Hematopoietic multipotent progenitor cell (in vitro differentiated cells): Measurements from ENCODE around the gene RAP1GAP2. TPM values are rescaled to one million over a fixed set of nuclear protein-coding genes. Genes with fewer than 3 reads are reported as not detected.
"Not testable (repeated sequence)": the region's sequence is repeated elsewhere in the genome, so short reads cannot be mapped to it uniquely, and the experiment has no call there.

Source experiments
- DNase-seq, 3 donors: peaks; one replicate each; pipeline ENCODE4 v3.0.0-alpha.2; 2011 to 2015; ENCODE audit warnings: low read depth in 2 of 3, low spot score in 2 of 3
- total RNA-seq: library from RNA; depleted of rRNA; stranded (reverse); fragments of >200 nt; gene quantifications from one replicate; pipeline ENCODE4 v1.2.3, GENCODE V29; 2012

The RAP1GAP2 gene
- total RNA-seq, 1 donor = 28.0 TPM

DNA sequence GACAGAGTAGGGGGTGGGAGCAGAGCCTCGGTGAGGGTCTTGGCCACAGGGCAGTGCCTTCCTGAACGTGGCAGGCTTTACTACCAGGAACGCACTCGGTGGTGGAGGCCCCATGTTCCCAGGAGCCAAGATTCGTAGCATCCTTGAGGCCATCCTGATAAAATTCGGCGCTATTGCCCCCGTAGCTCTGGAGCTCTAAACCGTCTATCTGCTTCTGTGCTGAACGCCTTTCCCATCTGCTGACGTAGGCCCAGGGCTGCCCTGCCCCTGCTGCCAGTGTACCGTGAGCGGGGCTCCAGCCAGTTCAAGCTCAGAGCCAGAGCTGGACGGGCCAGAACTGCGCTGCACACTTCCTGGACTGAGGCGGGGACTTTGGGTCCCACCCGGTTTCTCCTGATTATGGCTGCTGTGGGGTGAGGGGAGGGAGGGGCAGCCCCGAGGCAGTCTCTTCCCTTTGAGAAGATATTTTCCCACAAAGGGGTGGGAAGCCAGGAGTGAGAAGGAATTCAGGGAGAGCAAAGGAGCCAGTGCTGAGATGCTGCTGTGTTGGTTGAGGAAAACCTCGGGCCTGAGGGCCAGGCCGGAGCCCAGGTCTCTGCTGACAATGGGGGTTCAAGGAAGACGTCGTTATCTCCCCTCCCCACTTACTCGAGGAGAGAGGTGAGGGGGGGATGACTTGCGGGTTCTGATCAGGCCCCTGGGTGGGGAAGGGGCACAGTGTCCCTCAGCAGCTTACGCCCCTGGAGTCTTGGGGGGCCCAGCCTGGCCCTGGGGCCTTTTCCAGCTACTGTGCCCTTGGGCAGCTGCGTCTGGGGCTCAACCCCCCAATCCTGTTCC is 237.7 kb downstream of the RAP1GAP2 start:
- DNase-seq = no peak

DNA sequence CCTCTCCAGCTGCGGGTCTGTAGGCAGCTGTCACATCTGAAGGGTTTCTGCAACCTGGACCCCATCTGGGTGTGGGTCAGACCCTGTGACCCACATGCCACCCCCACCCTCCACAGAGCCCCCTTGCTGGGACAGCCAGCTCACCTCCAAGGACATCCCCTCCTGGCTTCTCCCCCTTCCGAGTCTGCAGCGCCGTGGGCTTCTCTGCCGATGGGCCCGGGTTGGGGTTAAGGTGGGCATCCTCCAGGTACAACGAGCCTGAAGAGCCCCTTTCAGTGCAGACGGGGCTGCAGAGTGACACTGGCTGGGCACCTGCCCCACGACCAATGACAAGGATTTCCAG is 238.3 kb downstream of the RAP1GAP2 start:
- no peak for DNase-seq

DNA sequence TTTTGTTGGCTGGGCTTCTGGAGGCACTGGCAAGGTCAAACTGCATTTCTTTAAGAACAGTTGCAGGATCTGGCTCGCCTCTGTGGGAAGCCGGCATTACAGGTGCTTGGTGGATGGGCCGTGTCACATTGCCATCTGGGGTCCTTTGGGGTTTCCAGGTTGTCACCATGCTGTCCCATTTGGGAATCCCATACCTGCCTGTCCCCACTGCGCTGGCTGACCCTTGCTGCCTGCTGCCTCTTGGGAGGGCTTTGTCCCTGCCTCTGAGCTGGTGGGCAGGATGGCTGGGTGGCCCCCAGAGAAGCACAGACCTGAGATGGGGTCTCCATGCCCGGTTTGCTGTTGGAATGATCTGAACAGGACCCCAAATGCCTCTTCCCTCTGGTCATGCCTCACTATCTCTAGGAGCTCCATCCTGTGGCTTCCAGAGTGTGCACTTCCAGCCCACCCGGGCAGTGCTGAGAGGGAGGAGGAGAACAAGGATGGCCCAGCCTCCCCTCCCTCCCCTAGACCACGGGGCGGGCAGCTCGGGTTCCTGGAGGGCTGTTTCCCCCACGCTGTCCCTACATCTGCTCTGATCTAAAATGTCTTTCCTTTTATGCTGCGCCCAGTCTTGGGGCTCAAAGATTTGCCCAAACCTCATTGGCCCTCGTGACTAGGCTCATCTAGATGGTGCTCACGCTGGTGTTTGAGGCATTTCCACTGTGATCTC is 239.2 kb downstream of the RAP1GAP2 start:
- DNase-seq = no peak

DNA sequence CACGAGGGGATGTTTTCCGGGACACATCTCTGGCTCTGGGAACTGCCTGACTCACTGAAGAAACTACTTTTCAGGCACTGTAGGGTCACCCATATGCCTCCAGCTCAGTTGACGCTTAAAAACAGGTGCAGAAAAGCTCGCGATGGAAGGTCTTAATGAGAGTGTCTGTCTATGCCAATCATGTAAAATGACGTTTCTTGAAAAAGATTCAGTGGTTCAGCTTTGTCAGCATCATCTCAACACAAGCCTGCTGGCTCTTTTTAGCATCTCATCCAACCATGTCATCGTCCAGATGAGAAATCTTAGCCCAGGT is 239.7 kb downstream of the RAP1GAP2 start:
- no peak for DNase-seq

DNA sequence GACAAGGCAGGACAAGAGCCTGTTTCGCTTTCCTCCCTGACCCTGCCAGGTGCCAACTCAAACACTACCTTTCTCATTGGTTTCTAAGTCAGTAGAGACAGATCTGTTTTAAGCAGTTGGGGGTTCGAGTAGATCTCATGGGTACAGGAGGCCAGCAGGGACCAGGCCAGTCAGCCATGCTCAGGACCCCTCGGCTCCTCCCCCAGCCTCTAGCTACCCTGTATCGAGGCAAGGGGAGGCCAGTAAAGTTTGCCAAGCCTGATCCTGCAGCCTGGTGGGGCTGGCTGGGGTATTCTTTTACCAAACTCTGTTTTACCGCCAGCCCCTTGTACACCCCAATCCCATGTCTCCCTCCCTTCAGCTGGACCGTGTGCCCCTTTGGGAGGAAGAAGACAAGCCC is 240.6 kb downstream of the RAP1GAP2 start:
- no peak for DNase-seq

DNA sequence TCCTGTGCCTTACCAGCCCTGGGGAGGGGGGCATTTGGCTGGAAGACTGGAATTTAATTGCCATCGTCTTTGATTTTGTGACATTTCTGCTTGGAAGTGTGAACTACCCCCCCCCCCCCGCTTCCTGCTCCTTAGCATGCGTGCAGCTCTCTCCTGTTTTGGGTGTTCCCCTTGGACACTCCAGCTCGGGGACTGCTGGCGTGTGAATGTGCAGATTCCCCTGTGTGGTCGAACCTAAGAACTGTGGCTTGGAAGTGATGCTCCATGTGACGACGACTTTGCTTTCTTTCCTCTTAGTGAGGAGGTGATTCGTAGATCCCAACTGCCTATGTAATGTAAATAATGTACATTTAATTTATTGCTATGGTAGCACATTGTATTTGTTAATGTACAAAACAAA is 241.0 kb downstream of the RAP1GAP2 start:
- DNase-seq = no peak

DNA sequence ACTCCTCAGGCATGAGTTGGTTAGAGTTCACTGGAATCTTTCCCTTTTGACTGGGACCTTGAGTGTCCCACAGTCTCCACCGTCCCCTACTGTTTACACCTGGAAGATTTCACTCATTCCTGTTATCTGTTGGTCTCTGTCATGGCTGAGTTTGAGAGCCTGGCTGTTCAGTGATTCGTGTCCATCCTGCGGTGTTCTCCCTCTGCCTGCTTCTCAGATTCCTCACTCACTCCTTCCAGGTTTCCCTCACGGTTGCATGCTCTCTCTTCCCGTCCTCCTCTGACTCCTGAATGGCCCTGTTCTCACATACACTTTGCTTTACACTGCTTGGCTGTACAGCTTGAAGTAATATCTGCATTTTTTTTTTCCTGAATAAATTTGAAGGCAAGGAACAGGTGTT is 242.7 kb downstream of the RAP1GAP2 start:
- no peak for DNase-seq

DNA sequence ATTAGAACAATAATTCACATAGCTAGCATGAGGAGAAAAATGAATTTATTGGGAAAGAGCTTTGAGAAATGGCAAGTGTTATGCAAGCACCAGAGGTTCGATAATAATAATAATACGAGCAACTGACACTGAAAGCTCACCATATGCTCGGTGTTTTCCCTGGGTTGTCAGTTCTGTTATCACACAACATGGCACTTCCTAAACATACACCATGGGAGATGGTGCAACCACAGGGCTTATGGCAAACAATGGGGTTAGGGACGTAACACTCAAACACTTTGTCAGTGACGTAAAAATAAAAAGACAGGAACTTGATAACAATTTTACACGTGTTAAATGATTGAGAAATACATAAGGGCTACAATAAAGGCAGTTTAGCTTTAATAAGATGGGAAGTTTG is 243.5 kb downstream of the RAP1GAP2 start:
- DNase-seq = peak in 2 of 3 donors; percentile 72 to 87

DNA sequence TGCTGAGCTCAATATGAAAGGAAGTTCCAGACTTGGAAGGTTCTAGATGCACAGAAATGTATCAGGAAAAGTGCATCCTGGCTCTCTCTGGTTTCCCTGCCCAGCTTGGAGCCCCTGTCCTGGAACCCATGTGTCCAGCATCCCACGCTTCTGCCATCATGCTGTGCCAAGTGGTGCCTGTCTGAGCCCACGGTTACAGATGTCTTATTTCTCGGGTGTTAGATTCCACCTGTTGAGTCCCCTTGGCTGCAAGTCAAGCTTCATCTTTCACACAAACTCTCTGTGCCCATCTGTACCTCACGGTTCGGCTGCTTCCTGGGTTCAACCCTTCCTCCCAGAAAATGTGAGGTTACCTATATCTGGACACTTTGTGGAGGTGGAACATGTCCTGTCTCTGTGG is 244.6 kb downstream of the RAP1GAP2 start:
- DNase-seq = no peak

DNA sequence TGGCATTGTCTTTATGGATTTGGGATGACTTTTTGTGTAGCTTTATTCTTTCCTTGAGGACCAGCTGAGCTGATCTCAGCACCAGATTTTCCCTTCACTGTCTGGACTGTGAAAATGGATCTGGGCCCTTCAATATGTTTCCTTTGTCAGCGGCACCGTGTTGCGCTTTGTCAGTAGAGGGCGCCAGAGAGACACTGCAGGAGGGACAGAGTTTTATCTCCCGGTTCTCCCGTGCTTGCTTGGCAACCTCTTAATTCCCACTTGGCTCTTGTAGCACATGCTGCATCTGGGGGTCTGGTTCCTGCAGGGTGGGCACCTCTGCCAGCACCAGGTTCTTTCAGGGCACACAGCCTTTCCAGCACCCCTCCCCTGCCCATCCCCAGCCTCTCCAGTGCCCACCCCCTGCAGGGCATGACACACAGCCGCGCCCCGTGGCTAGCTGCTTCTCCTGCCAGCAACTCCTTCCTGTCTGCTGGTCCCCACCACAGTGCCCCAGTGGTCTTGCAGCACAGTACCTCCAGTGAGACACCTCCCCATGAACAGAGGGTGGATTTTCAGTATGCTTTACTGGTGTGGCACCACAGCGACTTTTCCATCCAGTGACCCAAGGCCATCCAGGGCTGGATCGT is 247.6 kb downstream of the RAP1GAP2 start:
- no peak for DNase-seq

DNA sequence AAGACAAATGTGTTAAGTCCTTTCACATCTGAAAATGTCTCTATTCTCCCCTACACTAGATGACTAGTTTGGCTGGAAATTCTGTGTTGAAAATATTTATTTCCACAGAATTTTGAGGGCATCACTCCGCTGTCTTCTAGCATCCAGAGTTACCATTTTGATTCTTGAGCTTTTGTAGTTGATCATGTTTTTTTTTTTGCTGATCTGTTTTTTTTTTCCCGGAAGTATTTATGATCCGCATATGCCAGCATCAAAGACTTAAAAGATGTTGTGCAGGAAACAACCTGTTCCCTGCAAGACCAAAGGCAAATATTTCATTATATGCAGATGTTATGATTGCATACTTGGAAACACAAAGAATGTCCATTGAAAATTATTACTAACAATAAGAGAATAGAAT is 250.5 kb downstream of the RAP1GAP2 start:
- DNase-seq = no peak

DNA sequence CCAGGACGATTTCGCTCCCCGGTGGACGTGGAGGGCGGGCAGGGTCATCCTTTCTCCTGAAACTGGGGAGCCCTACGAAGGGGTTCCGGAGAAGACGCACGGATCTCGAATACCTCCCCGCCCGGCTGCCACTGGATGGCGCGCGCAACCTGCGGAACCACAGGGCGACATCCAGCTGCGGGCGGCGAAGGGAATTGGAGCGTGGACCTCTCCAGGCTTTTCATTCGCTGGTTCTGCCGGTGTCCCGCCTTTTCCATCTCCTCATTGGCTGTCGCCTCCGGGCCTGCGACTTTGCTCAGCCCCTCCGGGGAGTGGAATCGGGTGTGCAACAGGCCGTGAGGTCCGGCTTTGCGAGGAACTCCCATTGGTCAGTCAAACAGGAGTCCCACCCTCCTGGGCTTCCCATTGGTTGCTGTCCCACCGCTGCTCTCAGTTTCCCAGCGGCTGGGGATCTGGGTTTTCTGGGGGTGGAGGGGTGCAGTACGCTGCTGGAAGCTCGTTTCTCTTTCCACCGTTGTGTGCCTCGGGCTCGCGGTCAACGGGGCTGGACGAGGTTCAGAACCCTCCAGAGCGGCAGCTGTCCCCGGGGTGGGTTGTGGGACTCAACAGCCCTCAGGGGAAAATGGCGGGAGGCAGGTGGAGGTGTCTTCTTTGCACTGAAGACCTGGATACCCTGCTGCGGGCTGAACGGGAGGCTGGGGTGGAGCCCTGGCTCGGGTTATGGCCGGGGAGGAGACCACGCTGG is 252.7 kb downstream of the RAP1GAP2 start:
- peak; percentile 79 to 99 (median 98) for DNase-seq

DNA sequence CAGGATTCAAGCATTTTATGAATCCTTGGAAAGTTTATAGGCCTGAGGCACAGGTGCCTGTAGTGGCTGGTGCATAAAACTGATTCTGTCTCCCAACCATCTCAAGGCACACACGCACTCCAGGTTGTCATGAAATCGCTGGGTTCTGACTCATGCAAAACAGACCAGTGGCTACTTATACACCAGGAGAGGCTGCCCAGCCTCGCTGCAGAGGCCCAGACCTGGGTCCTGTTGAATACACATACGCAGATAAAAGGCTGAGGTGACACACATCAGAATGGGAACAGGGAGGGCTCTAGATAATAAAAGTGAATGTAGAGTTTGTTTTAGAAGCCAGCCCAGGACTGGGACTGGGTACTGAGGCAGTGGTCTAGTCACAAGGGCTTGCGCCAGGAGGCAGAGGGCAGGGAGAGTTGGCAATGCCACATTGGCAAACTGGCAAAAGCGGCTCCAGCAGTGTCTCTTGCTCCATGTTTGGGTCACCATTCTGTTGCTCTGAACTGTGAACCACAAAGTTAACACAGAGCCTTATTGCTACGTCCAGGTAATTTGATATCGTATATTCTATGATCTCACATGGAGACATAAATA is 253.6 kb downstream of the RAP1GAP2 start:
- no peak for DNase-seq

DNA sequence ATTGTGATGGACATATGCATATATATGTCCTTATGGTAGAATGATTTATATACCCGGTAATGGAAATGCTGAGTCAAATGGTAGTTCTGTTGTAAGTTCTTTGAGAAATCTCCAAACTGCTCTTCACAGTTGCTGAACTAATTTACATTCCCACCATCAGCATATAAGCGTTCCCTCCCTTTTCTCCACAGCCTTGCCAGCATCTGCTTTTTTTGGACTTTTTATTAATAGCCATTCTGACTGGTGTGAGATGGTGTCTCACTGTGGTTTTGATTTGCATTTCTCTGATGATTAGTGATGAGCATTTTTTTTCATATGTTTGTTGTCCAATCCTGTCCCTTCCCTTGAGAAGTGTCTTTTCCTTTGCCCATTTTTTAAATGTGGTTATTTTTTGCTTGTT is 258.6 kb downstream of the RAP1GAP2 start:
- not testable (repeated sequence) for DNase-seq

DNA sequence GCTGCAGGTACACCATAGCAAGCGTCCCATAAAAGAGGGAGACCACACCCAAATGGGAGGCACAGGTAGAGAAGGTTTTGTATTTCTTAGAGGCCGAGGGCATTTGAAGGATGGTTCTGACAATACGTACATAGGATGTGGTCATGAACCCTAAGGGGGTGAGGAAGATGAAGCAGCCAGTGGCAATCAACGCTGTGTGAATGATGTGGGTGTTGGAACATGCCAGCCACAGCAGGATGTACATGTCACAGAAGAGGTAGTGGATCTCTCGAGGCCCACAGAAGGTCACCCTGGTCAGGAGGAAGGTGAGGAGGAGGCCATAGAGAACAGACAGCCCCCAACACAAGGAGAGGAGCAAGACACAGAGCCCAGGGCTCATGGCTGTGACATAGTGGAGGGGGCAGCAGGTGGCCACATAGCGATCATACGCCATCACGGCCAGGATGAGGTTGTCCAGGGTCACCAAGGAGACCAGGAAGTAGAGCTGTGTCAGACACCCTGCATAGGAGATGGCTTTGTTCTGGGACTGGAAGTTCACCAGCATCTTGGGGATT is 266.7 kb downstream of the RAP1GAP2 start:
- DNase-seq = not testable (repeated sequence)

DNA sequence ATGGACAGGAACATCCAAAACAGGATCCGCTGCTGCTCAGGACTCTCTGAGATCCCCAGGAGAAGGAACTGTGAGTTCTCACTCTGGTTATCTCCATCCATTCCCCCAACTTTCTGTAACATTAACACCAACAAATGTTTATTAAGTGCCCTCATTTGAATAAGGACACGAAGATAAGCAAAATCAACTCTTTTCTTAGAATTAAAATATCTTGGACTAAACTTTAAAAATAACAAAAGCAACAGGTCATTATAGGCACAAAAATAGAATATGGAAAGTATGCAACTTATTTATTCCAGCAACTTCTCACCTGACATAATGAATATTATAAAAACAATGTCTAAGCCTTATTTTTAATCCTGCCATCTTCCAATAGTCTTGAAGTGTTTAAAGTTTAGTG is 267.3 kb downstream of the RAP1GAP2 start, which contains the start of gene OR1D5:
TSS of gene OR1D5 (minus strand) at position 101 of the 400 bp plus-strand sequence. CDS start at position 101, 0 bp downstream.
- DNase-seq = not testable (repeated sequence)

DNA sequence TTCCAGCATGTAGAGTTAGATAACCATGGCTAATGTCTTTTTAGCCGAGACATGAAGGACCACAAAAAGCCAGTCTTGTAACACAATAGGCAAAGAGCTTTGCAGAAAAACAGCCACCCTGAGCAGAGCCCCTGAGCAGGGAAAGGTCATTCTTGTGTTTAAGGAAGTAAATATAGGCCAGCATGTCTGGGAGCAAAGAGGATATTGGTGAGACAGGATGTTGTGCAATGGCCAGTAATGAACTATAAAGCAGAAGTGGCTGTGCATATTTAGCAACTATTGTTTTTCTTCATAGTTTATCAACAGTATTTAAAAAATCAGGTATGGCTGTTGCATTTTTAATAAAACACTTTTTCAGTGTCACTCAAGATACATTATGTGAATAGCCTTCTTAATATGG is 269.0 kb downstream of the RAP1GAP2 start:
- peak in 2 of 3 donors; percentile 16 to 60 for DNase-seq

DNA sequence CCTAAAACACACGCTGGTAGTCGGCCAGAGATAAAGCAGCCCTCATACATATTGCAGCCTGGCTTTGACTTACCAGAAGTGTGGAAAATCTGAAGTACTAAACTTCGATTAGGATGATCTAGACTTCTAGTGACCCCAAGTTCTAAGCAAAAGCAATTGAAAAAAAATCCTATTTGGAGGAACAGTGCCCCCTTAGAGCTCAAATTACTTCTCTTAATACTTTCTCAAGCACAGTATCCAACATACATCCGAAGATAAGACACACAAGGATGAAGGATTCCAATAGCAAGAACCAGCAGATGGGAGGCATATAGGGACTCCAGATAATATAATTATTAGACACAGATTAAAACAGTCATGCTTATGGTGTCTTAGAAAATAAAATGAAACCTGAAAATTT is 277.6 kb downstream of the RAP1GAP2 start:
- not testable (repeated sequence) for DNase-seq
